HepG2 (cell line): Measurements from ENCODE around the gene KRTCAP2. TPM values are rescaled to one million over a fixed set of nuclear protein-coding genes. Genes with fewer than 3 reads are reported as not detected.

Experiments used
- ATAC-seq: fragments of 200-7000 bp; cut with Tn5 transposase; 3 replicates; pipeline ENCODE4 v1.9.1; 2020; ENCODE audit warnings: mild to moderate bottlenecking, moderate library complexity
- BruUV-seq: library from RNA; stranded (reverse); fragments of 400-500 nt; replicated peaks from 2 replicates; lab custom pipeline; 2021; lab: Mats Ljungman, UMichigan
- CTCF ChIA-PET: fragments of 300-600 bp; formaldehyde crosslinking; extraction: SDS; loops from one replicate; lab custom pipeline; 2021; ENCODE audit warnings: low total read pairs, inconsistent platforms, low intra/inter-chr PET ratio; lab: Yijun Ruan, JAX
- POLR2A ChIA-PET: fragments of 350-600 bp; sonication (Branson Sonifier 250); formaldehyde crosslinking; loops from one replicate; lab custom pipeline; 2020; ENCODE audit warnings: antibody characterized with exemption, inconsistent platforms; lab: Yijun Ruan, JAX
- DNase-seq: peaks from one replicate; pipeline ENCODE4 v3.0.0-alpha.2; 2015; ENCODE audit warnings: low spot score
- FAIRE-seq: peaks from 3 replicates; lab custom pipeline; 2011; peaks lifted over from hg19 to GRCh38; lab: Jason Lieb, UNC
- H2AFZ ChIP-seq: one replicate; pipeline ENCODE4 v1.6.1; 2011; ENCODE audit warnings: low read length, inconsistent platforms
- H3K27ac ChIP-seq: fragments of 300-600 bp; 3 replicates; pipeline ENCODE4 v1.8.0; 2011; ENCODE audit warnings: mixed run types, mild to moderate bottlenecking, mixed read lengths, low read length, inconsistent platforms; ENCODE audit not compliant: insufficient read depth; ENCODE audit errors: extremely low read length
- H3K27me3 ChIP-seq, 2 experiments: fragments of 200-600 bp in 1 of 2; 2 replicates in 1 of 2; 3 replicates in 1 of 2; pipeline versions ENCODE4 v1.6.0 to v1.8.0; 2011; ENCODE audit warnings: low read length in 2 of 2, mild to moderate bottlenecking in 2 of 2, moderate library complexity in 2 of 2, inconsistent platforms in 1 of 2; ENCODE audit not compliant: insufficient read depth in 2 of 2, control insufficient read depth in 1 of 2
- H3K36me3 ChIP-seq, 2 experiments: fragments of 200-600 bp in 1 of 2; replicated peaks in 1 of 2; 2 replicates in 1 of 2; 3 replicates in 1 of 2; pipeline versions ENCODE4 v1.5.1 to v1.8.0; 2011; ENCODE audit warnings: low read length in 2 of 2, inconsistent platforms in 1 of 2; ENCODE audit not compliant: insufficient read depth in 2 of 2, control insufficient read depth in 1 of 2
- H3K4me1 ChIP-seq: 2 replicates; pipeline ENCODE4 v1.5.1; 2012; ENCODE audit warnings: low read length, inconsistent platforms; ENCODE audit not compliant: insufficient read depth
- H3K4me2 ChIP-seq: 2 replicates; pipeline ENCODE4 v1.6.0; 2011; ENCODE audit warnings: low read depth, low read length, inconsistent platforms
- H3K4me3 ChIP-seq, 3 experiments: fragments of 200-600 bp in 1 of 3; sonication (generic), shearing (Covaris generic) in 1 of 3; replicated peaks in 1 of 3; 2 replicates each; pipeline ENCODE4 v1.5.1; 2011 to 2016; ENCODE audit warnings: low read length in 3 of 3, inconsistent platforms in 2 of 3, low read depth in 2 of 3, mild to moderate bottlenecking in 2 of 3, control low read depth in 1 of 3, mixed read lengths in 1 of 3; ENCODE audit not compliant: insufficient read depth in 1 of 3
- H3K79me2 ChIP-seq: one replicate; pipeline ENCODE4 v1.6.1; 2011; ENCODE audit warnings: low read length, inconsistent platforms; ENCODE audit not compliant: insufficient read depth
- H3K9ac ChIP-seq: 2 replicates; pipeline ENCODE4 v1.6.0; 2011; ENCODE audit warnings: mild to moderate bottlenecking, low read depth, low read length, inconsistent platforms; ENCODE audit not compliant: insufficient read depth
- H3K9me3 ChIP-seq: 2 replicates; pipeline ENCODE4 v1.5.1; 2012; ENCODE audit warnings: mild to moderate bottlenecking, low read length
- H4K20me1 ChIP-seq: 2 replicates; pipeline ENCODE4 v1.6.0; 2011; ENCODE audit warnings: inconsistent platforms, mild to moderate bottlenecking, low read length, moderate library complexity; ENCODE audit not compliant: insufficient read depth
- ESRRA ChIP-seq: sonication (generic); formaldehyde crosslinking; IDR thresholded peaks from 2 replicates; pipeline ENCODE4 v1.5.1; 2020; ENCODE audit warnings: mild to moderate bottlenecking, low read depth, missing genetic modification reagents
- FLYWCH1 ChIP-seq: sonication (generic); formaldehyde crosslinking; IDR thresholded peaks from 2 replicates; pipeline ENCODE4 v1.8.1; 2023; ENCODE audit warnings: mild to moderate bottlenecking, missing genetic modification reagents
- FOXC1 ChIP-seq: sonication (generic); formaldehyde crosslinking; IDR thresholded peaks from 2 replicates; pipeline ENCODE4 v1.8.0; 2022; ENCODE audit warnings: mild to moderate bottlenecking, missing genetic modification reagents, borderline replicate concordance
- HDAC1 ChIP-seq: sonication (generic); formaldehyde crosslinking; IDR thresholded peaks from 2 replicates; pipeline ENCODE4 v1.5.1; 2020; ENCODE audit warnings: mild to moderate bottlenecking, missing genetic modification reagents
- HOXD1 ChIP-seq: sonication (generic); formaldehyde crosslinking; IDR thresholded peaks from 2 replicates; pipeline ENCODE4 v1.5.0; 2020; ENCODE audit warnings: missing genetic modification reagents
- SATB2 ChIP-seq: sonication (generic); formaldehyde crosslinking; IDR thresholded peaks from 2 replicates; pipeline ENCODE4 v1.5.0; 2020; ENCODE audit warnings: missing genetic modification reagents
- ZNF879 ChIP-seq: sonication (generic); formaldehyde crosslinking; IDR thresholded peaks from 2 replicates; pipeline ENCODE4 v1.8.1; 2023; ENCODE audit warnings: missing genetic modification reagents
- WGBS: methylation state at CpG from one replicate; pipeline ENCODE4 v1.1.6; 2017; ENCODE audit warnings: low lambda C conversion rate; 5-methylcytosine and 5-hydroxymethylcytosine counted together
- in situ Hi-C: cut with HindIII; loops from 2 replicates; pipeline ENCODE4 v1.10.0; 2017; ENCODE audit warnings: low pct_unique_long_range_greater_than_20kb; ENCODE audit not compliant: extremely low pct_ligation_motif_present
- intact Hi-C: fragments of 100-400 bp; cut with micrococcal nuclease; formaldehyde crosslinking; loops from one replicate; pipeline ENCODE4 v1.10.0; 2022; ENCODE audit not compliant: unreplicated experiment
- polyA plus RNA-seq, 8 experiments: library from polyadenylated mRNA; depleted of rRNA in 3 of 8; stranded (reverse) in 7 of 8; unstranded in 1 of 8; fragments of >200 nt; fragmentation: Illumina TruSeq in 4 of 8; extraction: Trizol in 4 of 8; gene quantifications; 2 replicates each; pipeline versions ENCODE4 v1.2.1 to v1.2.3, GENCODE V29; 2011 to 2016; ENCODE audit warnings: low read depth in 4 of 8, missing spikeins in 1 of 8, mixed read lengths in 1 of 8; ENCODE audit not compliant: insufficient read depth in 1 of 8
- total RNA-seq, 5 experiments: library from RNA; depleted of rRNA; stranded (reverse); fragments of >200 nt; fragmentation: Illumina TruSeq; extraction: Trizol; gene quantifications; 2 replicates each; pipeline ENCODE4 v1.2.3, GENCODE V29; 2016; ENCODE audit warnings: low read depth in 1 of 5
- TF ChIP-seq, protein P1 (sequence below): sonication (generic); formaldehyde crosslinking; IDR thresholded peaks from 2 replicates; pipeline ENCODE4 v1.4.0; 2020; ENCODE audit warnings: missing genetic modification reagents
- TF ChIP-seq, protein P2 (sequence below): sonication (generic); formaldehyde crosslinking; conservative IDR thresholded peaks from 2 replicates; pipeline ENCODE4 v1.8.0; 2022; ENCODE audit warnings: low read depth, missing genetic modification reagents
- TF ChIP-seq, protein P3 (sequence below): sonication (generic); formaldehyde crosslinking; IDR thresholded peaks from 2 replicates; pipeline ENCODE4 v1.4.0; 2020; ENCODE audit warnings: missing genetic modification reagents
- TF ChIP-seq, protein P4 (sequence below): sonication (generic); formaldehyde crosslinking; IDR thresholded peaks from 2 replicates; pipeline ENCODE4 v1.9.0; 2021; ENCODE audit warnings: missing genetic modification reagents, mild to moderate bottlenecking, borderline replicate concordance

Gene KRTCAP2
- total and polyA plus RNA-seq, 2 of the 13 experiments (the other 11 are each of a cell fraction or from before 2014, with no cell fraction given): 77.3 to 79.4 TPM

DNA sequence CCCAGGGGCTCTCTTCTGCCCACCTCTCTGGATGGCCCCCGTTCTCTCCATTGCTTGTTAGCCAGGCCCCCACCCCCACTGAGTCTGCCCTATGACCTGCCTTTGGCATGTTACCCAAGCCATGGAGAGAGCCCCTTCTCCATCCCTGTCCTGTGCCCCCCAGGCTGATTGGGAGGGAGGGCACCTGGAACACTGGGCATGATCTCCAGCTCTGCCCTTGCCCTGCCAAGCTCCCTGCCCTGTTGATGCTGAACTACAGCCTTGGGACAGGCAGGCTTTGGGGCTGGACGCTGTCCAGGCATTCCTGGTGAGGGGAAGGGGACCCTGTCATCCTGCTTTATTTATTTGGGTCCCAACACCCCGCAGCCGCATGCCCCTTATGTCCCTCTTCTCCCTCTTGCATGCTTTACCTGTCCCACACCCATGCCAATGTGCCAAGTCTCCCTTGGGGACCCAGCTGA, 11.3 kb upstream of the KRTCAP2 start:
- intact Hi-C loops: no loop called here
- ChIA-PET CTCF (no interaction called here), POLR2A (no interaction called here)
- peaks cover 16% of the 10 kb centered on the region; the same call in 1 of the 2 replicates for H3K4me1 ChIP-seq
- H3K9me3 ChIP-seq: no peaks in the 10 kb centered on the region
- no peak overlapping the region for H3K9ac ChIP-seq
- H4K20me1 ChIP-seq: no peaks in the 10 kb centered on the region
- H3K27me3 ChIP-seq: peaks cover 7 to 61% of the 10 kb centered on the region in 2 experiments; a peak in 4 of 5 replicates
- in situ Hi-C loops: no loop called here
- TF ChIP-seq HDAC1 (CRISPR knock-in tag) (no peak), FLYWCH1 (CRISPR knock-in tag) (no peak), FOXC1 (CRISPR knock-in tag) (no peak), ESRRA (CRISPR knock-in tag) (no peak), HOXD1 (no peak), ZNF879 (CRISPR knock-in tag) (no peak), SATB2 (CRISPR knock-in tag) (no peak)
- TF ChIP-seq, protein P1, sequence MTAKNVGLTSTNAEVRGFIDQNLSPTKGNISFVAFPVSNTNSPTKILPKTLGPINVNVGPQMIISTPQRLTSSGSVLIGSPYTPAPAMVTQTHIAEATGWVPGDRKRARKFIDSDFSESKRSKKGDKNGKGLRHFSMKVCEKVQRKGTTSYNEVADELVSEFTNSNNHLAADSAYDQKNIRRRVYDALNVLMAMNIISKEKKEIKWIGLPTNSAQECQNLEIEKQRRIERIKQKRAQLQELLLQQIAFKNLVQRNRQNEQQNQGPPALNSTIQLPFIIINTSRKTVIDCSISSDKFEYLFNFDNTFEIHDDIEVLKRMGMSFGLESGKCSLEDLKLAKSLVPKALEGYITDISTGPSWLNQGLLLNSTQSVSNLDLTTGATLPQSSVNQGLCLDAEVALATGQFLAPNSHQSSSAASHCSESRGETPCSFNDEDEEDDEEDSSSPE (CRISPR knock-in tag): no peak
- TF ChIP-seq, protein P2, sequence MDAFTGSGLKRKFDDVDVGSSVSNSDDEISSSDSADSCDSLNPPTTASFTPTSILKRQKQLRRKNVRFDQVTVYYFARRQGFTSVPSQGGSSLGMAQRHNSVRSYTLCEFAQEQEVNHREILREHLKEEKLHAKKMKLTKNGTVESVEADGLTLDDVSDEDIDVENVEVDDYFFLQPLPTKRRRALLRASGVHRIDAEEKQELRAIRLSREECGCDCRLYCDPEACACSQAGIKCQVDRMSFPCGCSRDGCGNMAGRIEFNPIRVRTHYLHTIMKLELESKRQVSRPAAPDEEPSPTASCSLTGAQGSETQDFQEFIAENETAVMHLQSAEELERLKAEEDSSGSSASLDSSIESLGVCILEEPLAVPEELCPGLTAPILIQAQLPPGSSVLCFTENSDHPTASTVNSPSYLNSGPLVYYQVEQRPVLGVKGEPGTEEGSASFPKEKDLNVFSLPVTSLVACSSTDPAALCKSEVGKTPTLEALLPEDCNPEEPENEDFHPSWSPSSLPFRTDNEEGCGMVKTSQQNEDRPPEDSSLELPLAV (CRISPR knock-in tag): no peak
- TF ChIP-seq, protein P3, sequence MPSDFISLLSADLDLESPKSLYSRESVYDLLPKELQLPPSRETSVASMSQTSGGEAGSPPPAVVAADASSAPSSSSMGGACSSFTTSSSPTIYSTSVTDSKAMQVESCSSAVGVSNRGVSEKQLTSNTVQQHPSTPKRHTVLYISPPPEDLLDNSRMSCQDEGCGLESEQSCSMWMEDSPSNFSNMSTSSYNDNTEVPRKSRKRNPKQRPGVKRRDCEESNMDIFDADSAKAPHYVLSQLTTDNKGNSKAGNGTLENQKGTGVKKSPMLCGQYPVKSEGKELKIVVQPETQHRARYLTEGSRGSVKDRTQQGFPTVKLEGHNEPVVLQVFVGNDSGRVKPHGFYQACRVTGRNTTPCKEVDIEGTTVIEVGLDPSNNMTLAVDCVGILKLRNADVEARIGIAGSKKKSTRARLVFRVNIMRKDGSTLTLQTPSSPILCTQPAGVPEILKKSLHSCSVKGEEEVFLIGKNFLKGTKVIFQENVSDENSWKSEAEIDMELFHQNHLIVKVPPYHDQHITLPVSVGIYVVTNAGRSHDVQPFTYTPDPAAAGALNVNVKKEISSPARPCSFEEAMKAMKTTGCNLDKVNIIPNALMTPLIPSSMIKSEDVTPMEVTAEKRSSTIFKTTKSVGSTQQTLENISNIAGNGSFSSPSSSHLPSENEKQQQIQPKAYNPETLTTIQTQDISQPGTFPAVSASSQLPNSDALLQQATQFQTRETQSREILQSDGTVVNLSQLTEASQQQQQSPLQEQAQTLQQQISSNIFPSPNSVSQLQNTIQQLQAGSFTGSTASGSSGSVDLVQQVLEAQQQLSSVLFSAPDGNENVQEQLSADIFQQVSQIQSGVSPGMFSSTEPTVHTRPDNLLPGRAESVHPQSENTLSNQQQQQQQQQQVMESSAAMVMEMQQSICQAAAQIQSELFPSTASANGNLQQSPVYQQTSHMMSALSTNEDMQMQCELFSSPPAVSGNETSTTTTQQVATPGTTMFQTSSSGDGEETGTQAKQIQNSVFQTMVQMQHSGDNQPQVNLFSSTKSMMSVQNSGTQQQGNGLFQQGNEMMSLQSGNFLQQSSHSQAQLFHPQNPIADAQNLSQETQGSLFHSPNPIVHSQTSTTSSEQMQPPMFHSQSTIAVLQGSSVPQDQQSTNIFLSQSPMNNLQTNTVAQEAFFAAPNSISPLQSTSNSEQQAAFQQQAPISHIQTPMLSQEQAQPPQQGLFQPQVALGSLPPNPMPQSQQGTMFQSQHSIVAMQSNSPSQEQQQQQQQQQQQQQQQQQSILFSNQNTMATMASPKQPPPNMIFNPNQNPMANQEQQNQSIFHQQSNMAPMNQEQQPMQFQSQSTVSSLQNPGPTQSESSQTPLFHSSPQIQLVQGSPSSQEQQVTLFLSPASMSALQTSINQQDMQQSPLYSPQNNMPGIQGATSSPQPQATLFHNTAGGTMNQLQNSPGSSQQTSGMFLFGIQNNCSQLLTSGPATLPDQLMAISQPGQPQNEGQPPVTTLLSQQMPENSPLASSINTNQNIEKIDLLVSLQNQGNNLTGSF (CRISPR knock-in tag): no peak
- TF ChIP-seq, protein P4, sequence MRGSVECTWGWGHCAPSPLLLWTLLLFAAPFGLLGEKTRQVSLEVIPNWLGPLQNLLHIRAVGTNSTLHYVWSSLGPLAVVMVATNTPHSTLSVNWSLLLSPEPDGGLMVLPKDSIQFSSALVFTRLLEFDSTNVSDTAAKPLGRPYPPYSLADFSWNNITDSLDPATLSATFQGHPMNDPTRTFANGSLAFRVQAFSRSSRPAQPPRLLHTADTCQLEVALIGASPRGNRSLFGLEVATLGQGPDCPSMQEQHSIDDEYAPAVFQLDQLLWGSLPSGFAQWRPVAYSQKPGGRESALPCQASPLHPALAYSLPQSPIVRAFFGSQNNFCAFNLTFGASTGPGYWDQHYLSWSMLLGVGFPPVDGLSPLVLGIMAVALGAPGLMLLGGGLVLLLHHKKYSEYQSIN (CRISPR knock-in tag): no peak
- H3K4me3 ChIP-seq: no peak overlapping the region
- no peaks in the 10 kb centered on the region for H3K36me3 ChIP-seq
- H3K27ac ChIP-seq: no peak overlapping the region
- H3K79me2 ChIP-seq: no peaks in the 10 kb centered on the region
- no TSS peak for BruUV-seq
- no peak overlapping the region for H2AFZ ChIP-seq
- no peak for FAIRE-seq
- 39% methylated on average over 4 of the region's 4 CpGs for WGBS
- ATAC-seq: no peak
- no peak for DNase-seq
- H3K4me2 ChIP-seq: no peak overlapping the region
